Activated CD8-positive, alpha-beta memory T cell treated with anti-CD3 and anti-CD28 coated beads, Interleukin-2, amount 10 ng/mL, durations not matched to agents 7 days and 5 days (primary cell): ENCODE results near the gene MYRF. TPM values are rescaled to one million over a fixed set of nuclear protein-coding genes. Genes with fewer than 3 reads are reported as not detected.

Source experiments
- ATAC-seq: fragments of 150-1000 bp; cut with Tn5 transposase; one replicate; pipeline ENCODE4 v1.10.0; 2021; ENCODE audit warnings: moderate library complexity
- CTCF ChIA-PET: fragments of 350-600 bp; sonication (Branson Sonifier 250); formaldehyde crosslinking; loops from one replicate; lab custom pipeline; 2021; ENCODE audit warnings: antibody characterized with exemption; lab: Charles Lee
- DNase-seq: peaks from one replicate; pipeline ENCODE4 v3.0.0-alpha.2; 2020
- H3K27ac Mint-ChIP-seq: one replicate; pipeline ENCODE4 v1.8.0; 2021; ENCODE audit warnings: mild to moderate bottlenecking, mixed read lengths
- H3K27me3 Mint-ChIP-seq: one replicate; pipeline ENCODE4 v1.8.0; 2021; ENCODE audit warnings: mixed read lengths
- H3K36me3 Mint-ChIP-seq: one replicate; pipeline ENCODE4 v1.8.0; 2021; ENCODE audit warnings: mild to moderate bottlenecking, mixed read lengths
- H3K4me1 Mint-ChIP-seq: one replicate; pipeline ENCODE4 v1.8.0; 2021; ENCODE audit warnings: mixed read lengths
- H3K4me3 Mint-ChIP-seq: one replicate; pipeline ENCODE4 v1.8.0; 2021; ENCODE audit warnings: mild to moderate bottlenecking, moderate library complexity, mixed read lengths
- H3K9me3 Mint-ChIP-seq: one replicate; pipeline ENCODE4 v1.8.0; 2022; ENCODE audit warnings: low read depth, mixed read lengths
- total RNA-seq, 2 experiments: library from RNA; stranded (reverse); gene quantifications; one replicate each; pipeline ENCODE4 v1.2.3, GENCODE V29; 2021

MYRF gene
- total RNA-seq, 2 experiments from 2014 or later: 2.1 to 2.2 TPM

DNA sequence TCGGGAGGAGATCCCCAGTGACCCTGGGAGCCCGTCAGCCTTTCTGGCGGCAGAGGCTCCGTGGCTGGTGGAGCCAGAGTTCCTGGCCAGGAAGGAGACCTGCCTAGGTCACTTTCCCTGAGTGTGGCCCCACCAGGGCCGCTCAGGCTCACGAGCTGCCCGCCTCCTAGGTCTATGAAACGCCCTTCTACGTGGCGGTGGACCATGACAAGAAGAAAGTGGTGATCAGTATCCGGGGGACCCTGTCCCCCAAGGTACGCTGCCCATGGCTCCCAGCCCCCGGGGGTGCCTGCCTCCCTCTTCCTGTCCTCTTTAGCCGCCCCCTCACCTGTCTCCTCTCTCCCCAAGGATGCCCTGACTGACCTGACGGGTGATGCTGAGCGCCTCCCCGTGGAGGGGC lies 17.0 kb upstream of the MYRF start:
- Mint-ChIP-seq H3K27ac (no peak overlapping the region), H3K9me3 (no peaks in the 10 kb centered on the region), H3K27me3 (no peaks in the 10 kb centered on the region), H3K4me3 (no peak overlapping the region), H3K4me1 (peaks cover 2% of the 10 kb centered on the region), H3K36me3 (no peaks in the 10 kb centered on the region)
- CTCF ChIA-PET: interaction anchor here (1.5 to 3.9 kb wide), 3 partner anchors 11 to 56 kb away, joined by 4 to 54 read pairs (median 33); partner anchors contain the start of gene DAGLA
- DNase-seq (no peak), ATAC-seq (no peak)

DNA sequence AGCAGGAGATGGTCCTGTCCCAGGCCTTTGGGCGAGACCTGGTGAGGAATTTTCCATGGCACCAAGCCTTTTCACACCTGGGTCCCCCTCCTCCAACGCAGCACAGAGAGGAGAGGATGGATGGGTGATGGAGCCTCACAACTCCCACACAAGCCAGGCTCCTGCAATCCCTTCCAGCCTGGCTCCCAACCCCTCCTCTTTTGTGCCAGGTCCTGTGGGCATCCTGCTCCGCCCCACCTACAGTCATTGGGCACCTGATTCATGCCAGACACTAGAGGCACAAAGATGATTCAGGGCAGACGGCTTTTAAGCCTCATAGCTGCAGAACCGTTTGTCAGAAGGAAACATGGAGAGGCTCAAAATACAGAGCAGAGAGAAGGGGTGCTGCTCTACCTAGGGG lies 16.1 kb upstream of the MYRF start:
- no peaks in the 10 kb centered on the region for H3K36me3 Mint-ChIP-seq
- CTCF ChIA-PET: interaction anchor here (2.0 kb wide), 1 partner anchor 11 kb away, joined by 4 read pairs; no protein-coding TSS in a partner anchor
- no peaks in the 10 kb centered on the region for H3K27me3 Mint-ChIP-seq
- H3K4me1 Mint-ChIP-seq: peaks cover 2% of the 10 kb centered on the region
- H3K27ac Mint-ChIP-seq: no peak overlapping the region
- DNase-seq (no peak), ATAC-seq (no peak)
- no peak overlapping the region for H3K4me3 Mint-ChIP-seq
- H3K9me3 Mint-ChIP-seq: no peaks in the 10 kb centered on the region

DNA sequence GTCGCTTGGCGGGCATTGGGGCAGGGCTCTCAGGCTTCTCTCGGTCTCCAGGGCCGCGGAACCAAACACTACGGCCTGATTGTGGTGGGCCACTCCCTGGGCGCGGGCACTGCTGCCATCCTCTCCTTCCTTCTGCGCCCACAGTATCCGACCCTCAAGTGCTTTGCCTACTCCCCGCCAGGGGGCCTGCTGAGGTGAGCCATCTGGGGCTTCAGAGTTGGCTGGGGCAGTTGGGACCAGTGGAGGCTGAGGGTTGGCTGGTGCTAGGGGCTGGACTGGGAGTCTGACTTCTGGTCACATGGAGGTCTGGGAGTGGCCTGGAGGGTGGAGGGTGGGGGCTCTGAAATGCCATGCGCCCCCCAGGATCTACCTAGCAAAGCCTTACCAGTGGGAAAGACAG lies 15.3 kb upstream of the MYRF start:
- H3K4me1 Mint-ChIP-seq: peaks cover 2% of the 10 kb centered on the region
- CTCF ChIA-PET: interaction anchor here (2.0 kb wide), 1 partner anchor 10 kb away, joined by 4 read pairs; no protein-coding TSS in a partner anchor
- no peak for DNase-seq
- no peaks in the 10 kb centered on the region for H3K9me3 Mint-ChIP-seq
- no peaks in the 10 kb centered on the region for H3K27me3 Mint-ChIP-seq
- no peak overlapping the region for H3K27ac Mint-ChIP-seq
- no peak overlapping the region for H3K4me3 Mint-ChIP-seq
- no peaks in the 10 kb centered on the region for H3K36me3 Mint-ChIP-seq
- ATAC-seq: no peak

DNA sequence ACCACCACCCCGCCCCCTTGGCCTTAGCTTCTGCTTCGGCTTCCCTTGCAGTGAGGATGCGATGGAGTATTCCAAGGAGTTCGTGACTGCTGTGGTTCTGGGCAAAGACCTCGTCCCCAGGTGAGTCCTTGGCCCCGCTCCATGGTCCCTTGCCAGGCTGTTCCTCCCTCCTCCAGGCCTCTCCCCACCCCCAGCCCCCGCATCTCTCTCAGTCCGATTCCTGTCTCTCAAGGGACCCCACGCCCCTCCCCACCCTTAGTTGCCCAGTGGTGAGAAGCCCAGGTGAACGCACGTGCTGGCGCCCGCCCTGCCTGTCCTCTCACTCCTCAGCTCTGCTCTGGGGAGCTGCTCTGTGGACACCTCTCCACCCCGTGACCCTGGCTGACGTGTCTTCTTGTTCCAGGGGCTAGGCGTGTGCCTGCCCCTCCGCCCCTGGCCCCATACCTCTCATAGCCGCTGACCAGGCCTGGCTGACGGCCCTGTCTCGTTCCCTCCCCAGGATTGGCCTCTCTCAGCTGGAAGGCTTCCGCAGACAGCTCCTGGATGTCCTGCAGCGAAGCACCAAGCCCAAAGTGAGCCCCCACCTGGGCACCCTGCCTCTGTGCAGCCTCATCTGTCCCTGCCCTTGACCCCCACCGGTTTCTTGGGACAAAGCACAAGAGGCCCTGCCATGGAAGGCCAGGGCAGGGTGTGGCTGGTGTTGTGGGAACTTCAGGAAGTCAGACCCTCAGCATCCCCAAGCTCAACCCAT lies 14.6 kb upstream of the MYRF start:
- H3K27ac Mint-ChIP-seq: no peak overlapping the region
- no peaks in the 10 kb centered on the region for H3K9me3 Mint-ChIP-seq
- ATAC-seq: no peak
- CTCF ChIA-PET: interaction anchor here (1.4 to 2.0 kb wide), 2 partner anchors 9 to 59 kb away, joined by 4 read pairs; no protein-coding TSS in a partner anchor
- no peak for DNase-seq
- H3K36me3 Mint-ChIP-seq: no peaks in the 10 kb centered on the region
- peaks cover 2% of the 10 kb centered on the region for H3K4me1 Mint-ChIP-seq
- no peak overlapping the region for H3K4me3 Mint-ChIP-seq
- H3K27me3 Mint-ChIP-seq: no peaks in the 10 kb centered on the region

DNA sequence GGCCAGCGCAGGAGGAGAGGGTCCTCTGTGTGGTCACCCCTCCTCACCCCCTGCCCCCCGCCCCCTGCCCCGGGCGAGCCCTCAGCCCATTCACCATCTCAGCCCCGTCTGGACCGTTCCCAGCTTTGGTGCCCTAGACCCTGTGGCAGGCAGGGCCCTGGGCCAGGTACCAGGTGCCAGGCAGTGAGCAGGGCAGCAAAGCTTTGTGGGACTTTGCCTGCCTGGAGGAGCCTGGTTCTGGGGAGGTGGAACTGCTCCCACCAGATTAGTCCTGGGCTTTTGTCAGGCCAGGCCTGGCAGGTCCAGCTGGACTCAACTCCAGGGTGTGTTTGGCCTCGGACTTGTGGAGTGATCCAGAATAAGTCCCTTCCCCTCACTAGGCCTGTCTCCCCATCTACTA lies 13.7 kb upstream of the MYRF start:
- DNase-seq (no peak), ATAC-seq (no peak)
- no peaks in the 10 kb centered on the region for H3K36me3 Mint-ChIP-seq
- H3K4me1 Mint-ChIP-seq: no peaks in the 10 kb centered on the region
- H3K27me3 Mint-ChIP-seq: no peaks in the 10 kb centered on the region
- CTCF ChIA-PET: interaction anchor here (1.4 kb wide), 1 partner anchor 60 kb away, joined by 4 read pairs; no protein-coding TSS in a partner anchor
- H3K9me3 Mint-ChIP-seq: no peaks in the 10 kb centered on the region
- H3K27ac Mint-ChIP-seq: no peak overlapping the region
- no peak overlapping the region for H3K4me3 Mint-ChIP-seq

DNA sequence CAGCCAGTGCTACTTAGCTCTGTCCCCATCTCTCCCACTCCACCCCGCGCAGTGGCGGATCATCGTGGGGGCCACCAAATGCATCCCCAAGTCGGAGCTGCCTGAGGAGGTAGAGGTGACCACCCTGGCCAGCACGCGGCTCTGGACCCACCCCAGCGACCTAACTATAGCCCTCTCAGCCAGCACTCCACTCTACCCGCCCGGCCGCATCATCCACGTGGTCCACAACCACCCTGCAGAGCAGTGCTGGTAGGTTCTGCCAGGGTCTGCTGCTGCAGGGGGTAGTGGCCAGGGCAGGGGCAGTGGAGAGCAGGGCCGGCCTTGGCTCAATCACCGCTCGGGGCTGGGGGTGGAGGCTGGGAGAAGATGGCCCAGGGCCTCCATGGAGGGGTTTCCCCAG lies 13.0 kb upstream of the MYRF start:
- Mint-ChIP-seq H3K9me3 (no peaks in the 10 kb centered on the region), H3K4me3 (no peak overlapping the region)
- CTCF ChIA-PET: interaction anchor here (1.4 kb wide), 1 partner anchor 60 kb away, joined by 4 read pairs; no protein-coding TSS in a partner anchor

DNA sequence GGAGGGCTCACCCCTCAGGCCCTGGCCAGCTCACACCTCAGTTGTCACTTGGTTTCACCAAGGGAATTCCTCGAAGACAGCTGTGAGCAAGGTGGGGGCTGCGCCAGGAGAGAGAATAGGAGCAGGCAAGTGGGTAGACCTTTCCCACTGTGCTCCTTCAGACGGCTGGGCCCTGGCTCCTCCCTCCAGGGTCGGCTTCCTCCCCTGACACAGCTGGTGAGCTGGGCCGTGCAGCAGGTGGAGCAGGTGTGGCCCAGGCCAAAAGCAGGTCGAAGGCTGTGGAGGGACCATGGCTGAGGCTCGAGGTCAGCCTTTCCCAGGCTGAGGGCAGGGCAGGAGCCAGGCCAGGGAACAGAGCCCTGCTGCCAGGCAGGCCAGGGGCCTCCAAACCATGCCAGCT lies 12.5 kb upstream of the MYRF start:
- H3K9me3 Mint-ChIP-seq: no peaks in the 10 kb centered on the region
- DNase-seq: no peak
- no peaks in the 10 kb centered on the region for H3K4me1 Mint-ChIP-seq
- ATAC-seq: no peak
- CTCF ChIA-PET: no interaction called here
- no peaks in the 10 kb centered on the region for H3K27me3 Mint-ChIP-seq
- no peak overlapping the region for H3K27ac Mint-ChIP-seq
- no peaks in the 10 kb centered on the region for H3K36me3 Mint-ChIP-seq
- H3K4me3 Mint-ChIP-seq: no peak overlapping the region

More for the DNA sequence above, 13.0 kb upstream of the MYRF start:
- Mint-ChIP-seq H3K36me3 (no peaks in the 10 kb centered on the region), H3K27ac (no peak overlapping the region), H3K4me1 (no peaks in the 10 kb centered on the region), H3K27me3 (no peaks in the 10 kb centered on the region)
- DNase-seq (no peak), ATAC-seq (no peak)

DNA sequence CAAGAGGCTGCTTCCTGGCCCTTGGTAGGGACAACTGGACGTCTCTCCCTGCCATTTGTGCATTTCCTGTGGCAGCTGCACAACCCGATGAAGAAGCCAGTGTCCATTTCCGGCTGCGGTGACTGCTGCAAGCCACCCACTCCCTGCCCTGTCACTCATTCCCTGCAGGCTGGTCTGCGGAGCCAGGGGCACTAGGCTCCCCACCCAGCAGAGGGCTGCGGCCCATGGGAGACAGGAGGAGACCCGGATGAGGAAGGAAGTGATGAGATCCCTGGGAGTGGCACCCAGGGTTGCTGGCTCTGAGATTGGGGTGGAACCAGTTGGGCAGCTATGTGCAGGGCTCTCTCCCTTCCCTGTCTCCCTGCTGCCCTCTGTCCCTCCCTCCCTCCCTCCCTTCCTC lies 10.0 kb upstream of the MYRF start:
- H3K4me3 Mint-ChIP-seq: no peak overlapping the region
- no peaks in the 10 kb centered on the region for H3K4me1 Mint-ChIP-seq
- no peak for DNase-seq
- no peak overlapping the region for H3K27ac Mint-ChIP-seq
- H3K27me3 Mint-ChIP-seq: no peaks in the 10 kb centered on the region
- CTCF ChIA-PET: interaction anchor here (1.7 kb wide), 1 partner anchor 9 kb away, joined by 4 read pairs; no protein-coding TSS in a partner anchor
- no peaks in the 10 kb centered on the region for H3K36me3 Mint-ChIP-seq
- no peaks in the 10 kb centered on the region for H3K9me3 Mint-ChIP-seq
- no peak for ATAC-seq

DNA sequence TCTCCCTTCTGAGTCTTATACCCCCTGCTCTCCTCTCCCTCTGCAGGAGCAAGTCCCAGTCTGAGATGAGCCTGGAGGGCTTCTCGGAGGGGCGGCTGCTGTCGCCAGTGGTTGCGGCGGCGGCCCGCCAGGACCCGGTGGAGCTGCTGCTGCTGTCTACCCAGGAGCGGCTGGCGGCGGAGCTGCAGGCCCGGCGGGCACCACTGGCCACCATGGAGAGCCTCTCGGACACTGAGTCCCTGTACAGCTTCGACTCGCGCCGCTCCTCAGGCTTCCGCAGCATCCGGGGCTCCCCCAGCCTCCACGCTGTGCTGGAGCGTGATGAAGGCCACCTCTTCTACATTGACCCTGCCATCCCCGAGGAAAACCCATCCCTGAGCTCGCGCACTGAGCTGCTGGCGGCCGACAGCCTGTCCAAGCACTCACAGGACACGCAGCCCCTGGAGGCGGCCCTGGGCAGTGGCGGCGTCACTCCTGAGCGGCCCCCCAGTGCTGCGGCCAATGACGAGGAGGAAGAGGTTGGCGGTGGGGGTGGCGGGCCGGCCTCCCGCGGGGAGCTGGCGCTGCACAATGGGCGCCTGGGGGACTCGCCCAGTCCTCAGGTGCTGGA lies 8.8 kb upstream of the MYRF start:
- Mint-ChIP-seq H3K9me3 (no peaks in the 10 kb centered on the region), H3K27me3 (no peaks in the 10 kb centered on the region), H3K36me3 (no peaks in the 10 kb centered on the region), H3K4me3 (no peak overlapping the region), H3K27ac (no peak overlapping the region), H3K4me1 (no peaks in the 10 kb centered on the region)
- DNase-seq: no peak
- no peak for ATAC-seq
- CTCF ChIA-PET: interaction anchor here (0.7 to 7.3 kb wide), 4 partner anchors 10 to 127 kb away, joined by 3 to 33 read pairs (median 4); no protein-coding TSS in a partner anchor

DNA sequence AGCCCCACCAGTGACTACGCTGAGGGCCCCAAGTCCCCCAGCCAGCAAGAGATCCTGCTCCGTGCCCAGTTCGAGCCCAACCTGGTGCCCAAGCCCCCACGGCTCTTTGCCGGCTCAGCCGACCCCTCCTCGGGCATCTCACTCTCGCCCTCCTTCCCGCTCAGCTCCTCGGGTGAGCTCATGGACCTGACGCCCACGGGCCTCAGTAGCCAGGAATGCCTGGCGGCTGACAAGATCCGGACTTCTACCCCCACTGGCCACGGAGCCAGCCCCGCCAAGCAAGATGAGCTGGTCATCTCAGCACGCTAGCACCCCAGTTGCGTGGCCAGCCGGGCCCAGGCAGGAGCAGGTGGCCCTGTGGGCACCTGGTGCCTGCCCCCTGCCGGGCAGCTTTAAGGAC lies 8.3 kb upstream of the MYRF start:
- CTCF ChIA-PET: interaction anchor here (1.3 to 7.3 kb wide), 2 partner anchors 10 to 12 kb away, joined by 4 to 33 read pairs; no protein-coding TSS in a partner anchor
- H3K4me3 Mint-ChIP-seq: no peak overlapping the region
- DNase-seq (no peak), ATAC-seq (no peak)
- H3K4me1 Mint-ChIP-seq: no peaks in the 10 kb centered on the region
- no peaks in the 10 kb centered on the region for H3K9me3 Mint-ChIP-seq
- no peak overlapping the region for H3K27ac Mint-ChIP-seq
- H3K27me3 Mint-ChIP-seq: no peaks in the 10 kb centered on the region
- no peaks in the 10 kb centered on the region for H3K36me3 Mint-ChIP-seq

DNA sequence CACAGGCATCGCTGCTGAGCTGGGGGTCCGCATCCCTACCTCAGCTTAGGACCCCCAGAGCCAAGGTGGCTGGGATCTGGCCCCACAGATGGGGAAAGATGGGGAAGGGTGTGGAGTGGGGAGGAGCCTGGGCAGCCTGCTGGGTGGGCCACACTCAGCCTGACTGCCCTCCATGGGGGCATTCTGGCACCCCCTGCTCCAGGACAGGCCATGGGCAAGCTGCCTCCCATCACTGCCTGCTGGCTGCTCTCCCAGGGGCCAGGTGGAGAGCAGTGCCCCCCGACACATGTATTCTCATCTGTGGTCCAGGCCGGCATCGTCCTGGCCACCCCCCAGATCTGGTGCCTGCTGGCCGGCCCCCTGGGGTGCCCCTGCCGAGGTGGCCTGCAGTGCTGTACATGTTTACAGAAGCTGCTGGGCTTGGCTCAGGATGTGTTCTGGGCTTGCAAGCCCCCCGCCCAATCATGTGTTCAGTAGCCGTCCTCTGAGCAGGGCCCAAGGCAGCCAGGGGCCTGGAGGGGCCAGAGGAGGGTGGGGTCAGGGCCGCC lies 7.8 kb upstream of the MYRF start:
- Mint-ChIP-seq H3K27ac (no peak overlapping the region), H3K9me3 (no peaks in the 10 kb centered on the region), H3K4me1 (no peaks in the 10 kb centered on the region), H3K4me3 (no peak overlapping the region), H3K36me3 (no peaks in the 10 kb centered on the region), H3K27me3 (no peaks in the 10 kb centered on the region)
- DNase-seq (no peak), ATAC-seq (no peak)
- CTCF ChIA-PET: interaction anchor here (1.3 to 7.3 kb wide), 2 partner anchors 11 to 12 kb away, joined by 4 to 33 read pairs; no protein-coding TSS in a partner anchor

DNA sequence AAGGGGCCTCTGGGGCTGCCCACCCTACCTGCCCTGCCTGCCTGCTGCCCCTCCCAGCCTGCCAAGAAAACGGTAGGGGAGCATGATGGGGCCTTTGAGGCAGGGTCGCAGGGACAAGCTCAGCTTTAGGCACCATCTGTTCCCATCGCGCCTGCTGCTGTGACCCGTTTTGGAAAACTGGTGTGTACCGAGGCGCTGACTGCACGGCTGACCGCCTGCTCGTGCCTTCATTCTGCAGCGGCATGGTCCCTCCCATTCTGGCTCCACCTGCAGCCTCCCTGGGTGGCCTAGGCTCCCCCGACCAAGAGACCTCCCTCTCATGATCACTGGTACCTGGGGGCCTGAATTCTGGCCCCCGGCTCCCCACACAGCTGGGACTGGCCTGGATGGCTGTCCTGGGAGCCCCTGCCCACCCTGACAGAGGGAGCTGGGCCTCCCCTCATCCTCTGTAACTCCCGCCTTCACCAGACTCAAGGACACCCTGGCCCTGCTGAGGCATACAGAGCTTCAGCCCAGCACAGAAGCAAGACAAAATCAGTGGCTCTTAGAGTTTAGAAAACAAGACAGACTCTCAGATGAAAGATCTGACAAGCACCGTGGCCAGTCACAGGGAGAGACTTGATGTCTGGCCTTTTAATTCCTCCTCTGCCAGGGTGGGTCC lies 6.5 kb upstream of the MYRF start:
- peaks cover 7% of the 10 kb centered on the region for H3K27me3 Mint-ChIP-seq
- no peak overlapping the region for H3K27ac Mint-ChIP-seq
- no peak overlapping the region for H3K4me3 Mint-ChIP-seq
- H3K9me3 Mint-ChIP-seq: no peaks in the 10 kb centered on the region
- H3K4me1 Mint-ChIP-seq: no peaks in the 10 kb centered on the region
- no peak for ATAC-seq
- CTCF ChIA-PET: interaction anchor here (1.7 to 7.3 kb wide), 4 partner anchors 11 to 52 kb away, joined by 5 to 33 read pairs (median 12); no protein-coding TSS in a partner anchor
- no peak for DNase-seq
- H3K36me3 Mint-ChIP-seq: no peaks in the 10 kb centered on the region
